K562 (cell line): ENCODE data around the gene GALNT17. TPM values are rescaled to one million over a fixed set of nuclear protein-coding genes. Genes with fewer than 3 reads are reported as not detected.

Experiments
- ATAC-seq: fragments of 200-7000 bp; cut with Tn5 transposase; 3 replicates; pipeline ENCODE4 v1.9.1; 2020; ENCODE audit warnings: moderate library complexity
- BruUV-seq: library from RNA; stranded (reverse); fragments of 400-500 nt; replicated peaks from 2 replicates; lab custom pipeline; 2021; lab: Mats Ljungman, UMichigan
- CTCF ChIA-PET: fragments of 300-600 bp; formaldehyde crosslinking; extraction: SDS; loops from one replicate; lab custom pipeline; 2021; ENCODE audit warnings: low intra/inter-chr PET ratio; lab: Yijun Ruan, JAX
- POLR2A ChIA-PET: fragments of 300-600, 350-650 bp; sonication (Branson Sonifier 250); formaldehyde crosslinking; extraction: SDS; loops from one replicate; lab custom pipeline; 2021; ENCODE audit warnings: antibody characterized with exemption, inconsistent platforms; lab: Yijun Ruan, JAX
- DNase-seq, 4 experiments: peaks; one replicate each; pipeline versions ENCODE4 v3.0.0 to v3.0.0-alpha.2; 2011 to 2018; ENCODE audit warnings: low spot score in 3 of 4, mixed read lengths in 3 of 4; ENCODE audit errors: extremely low read depth in 1 of 4
- FAIRE-seq: peaks from 2 replicates; lab custom pipeline; 2011; peaks lifted over from hg19 to GRCh38; lab: Jason Lieb, UNC
- H2AFZ ChIP-seq: 2 replicates; pipeline ENCODE4 v1.6.0; 2011; ENCODE audit warnings: low read depth, low read length, control low read depth, inconsistent platforms
- H3K27ac ChIP-seq: fragments of 200-600 bp; 3 replicates; pipeline ENCODE4 v1.8.0; 2011; ENCODE audit warnings: low read depth, mild to moderate bottlenecking, control low read depth, inconsistent platforms, low read length, moderate library complexity, mixed read lengths; ENCODE audit errors: extremely low read depth
- H3K27me3 ChIP-seq, 2 experiments: fragments of 300-600 bp in 1 of 2; 2 replicates in 1 of 2; 3 replicates in 1 of 2; pipeline versions ENCODE4 v1.6.0 to v1.8.0; 2011; ENCODE audit warnings: inconsistent platforms in 2 of 2, low read length in 2 of 2, mild to moderate bottlenecking in 1 of 2, mixed read lengths in 1 of 2, moderate library complexity in 1 of 2; ENCODE audit not compliant: control insufficient read depth in 2 of 2, insufficient read depth in 2 of 2
- H3K36me3 ChIP-seq: fragments of 300-600 bp; 3 replicates; pipeline ENCODE4 v1.8.0; 2011; ENCODE audit warnings: mild to moderate bottlenecking, low read length, inconsistent platforms; ENCODE audit not compliant: control insufficient read depth, insufficient read depth
- H3K4me1 ChIP-seq, 2 experiments: fragments of 200-600 bp in 1 of 2; replicated peaks in 1 of 2; 2 replicates in 1 of 2; 3 replicates in 1 of 2; pipeline versions ENCODE4 v1.5.1 to v1.8.0; 2011; ENCODE audit warnings: inconsistent platforms in 2 of 2, low read length in 2 of 2, mild to moderate bottlenecking in 1 of 2, mixed read lengths in 1 of 2, moderate library complexity in 1 of 2; ENCODE audit not compliant: control insufficient read depth in 2 of 2, insufficient read depth in 2 of 2
- H3K4me2 ChIP-seq: 2 replicates; pipeline ENCODE4 v1.6.1; 2011; ENCODE audit warnings: low read length, control low read depth, inconsistent platforms, mixed read lengths; ENCODE audit not compliant: insufficient read depth
- H3K4me3 ChIP-seq: fragments of 200-600 bp; sonication (generic), shearing (Covaris generic); 2 replicates; pipeline ENCODE4 v1.5.1; 2016; ENCODE audit warnings: control low read depth, inconsistent platforms
- H3K79me2 ChIP-seq: fragments of 200-600 bp; 3 replicates; pipeline ENCODE4 v1.8.0; 2011; ENCODE audit warnings: low read length, inconsistent platforms; ENCODE audit not compliant: control insufficient read depth, insufficient read depth
- H3K9ac ChIP-seq, 2 experiments: 2 replicates each; pipeline versions ENCODE4 v1.6.0 to v1.6.1; 2011; ENCODE audit warnings: low read depth in 2 of 2, low read length in 2 of 2, control low read depth in 1 of 2, inconsistent platforms in 1 of 2, mild to moderate bottlenecking in 1 of 2, mixed read lengths in 1 of 2; ENCODE audit not compliant: insufficient read depth in 1 of 2
- H3K9me1 ChIP-seq: one replicate; pipeline ENCODE4 v1.6.0; 2011; ENCODE audit warnings: inconsistent platforms, mild to moderate bottlenecking, low read length, moderate library complexity; ENCODE audit not compliant: control insufficient read depth, insufficient read depth
- H3K9me3 ChIP-seq: replicated peaks from 2 replicates; pipeline ENCODE4 v1.5.1; 2011; ENCODE audit warnings: low read depth, low read length, inconsistent platforms; ENCODE audit not compliant: control insufficient read depth, insufficient read depth
- H4K20me1 ChIP-seq: replicated peaks from 2 replicates; pipeline ENCODE4 v1.6.1; 2011; ENCODE audit warnings: low read length, inconsistent platforms, mixed read lengths; ENCODE audit not compliant: control insufficient read depth, insufficient read depth
- ATF6 ChIP-seq: sonication (generic); formaldehyde crosslinking; IDR thresholded peaks from 2 replicates; pipeline ENCODE4 v1.4.0; 2020; ENCODE audit warnings: mild to moderate bottlenecking, missing genetic modification reagents
- CCNT2 ChIP-seq: IDR thresholded peaks from 2 replicates; pipeline ENCODE4 v1.6.1; 2011; ENCODE audit warnings: borderline replicate concordance, low read depth, mild to moderate bottlenecking, moderate library complexity, mixed read lengths, low read length; ENCODE audit not compliant: insufficient read length; ENCODE audit errors: extremely low read depth
- CHD4 ChIP-seq: fragments of 200-600 bp; sonication (generic); IDR thresholded peaks from 3 replicates; pipeline ENCODE4 v1.6.1; 2012; ENCODE audit warnings: low read depth, mild to moderate bottlenecking, mixed read lengths, low read length, inconsistent platforms; ENCODE audit not compliant: insufficient read depth, insufficient replicate concordance, poor library complexity, severe bottlenecking
- CXXC5 ChIP-seq: fragments of 250-450 bp; sonication (Bioruptor Pico); IDR thresholded peaks from 2 replicates; pipeline ENCODE4 v1.8.0; 2022; ENCODE audit warnings: inconsistent platforms, mild to moderate bottlenecking, moderate library complexity
- EZH2 ChIP-seq: IDR thresholded peaks from 2 replicates; pipeline ENCODE4 v1.6.1; 2012; ENCODE audit warnings: low read depth, mild to moderate bottlenecking, inconsistent platforms, low read length, borderline replicate concordance
- MNT ChIP-seq, 2 experiments: fragments of 450-650 bp; conservative IDR thresholded peaks; 2 replicates each; pipeline ENCODE4 v1.6.1; 2017; ENCODE audit warnings: mild to moderate bottlenecking in 2 of 2, moderate library complexity in 2 of 2
- NONO ChIP-seq, 2 experiments: fragments of 200-400 bp in 1 of 2; fragments of 450-650 bp in 1 of 2; formaldehyde crosslinking in 1 of 2; IDR thresholded peaks; 2 replicates each; pipeline ENCODE4 v1.6.1; 2017; ENCODE audit warnings: low read depth in 2 of 2, mild to moderate bottlenecking in 2 of 2, moderate library complexity in 2 of 2, low read length in 1 of 2
- PRMT5 ChIP-seq: sonication (generic); formaldehyde crosslinking; IDR thresholded peaks from 2 replicates; pipeline ENCODE4 v1.5.0; 2020; ENCODE audit warnings: missing genetic modification reagents
- RFX1 ChIP-seq: fragments of 450-650 bp; IDR thresholded peaks from 2 replicates; pipeline ENCODE4 v1.6.1; 2016; ENCODE audit warnings: mild to moderate bottlenecking, moderate library complexity
- SMAD1 ChIP-seq: fragments of 150-350 bp; IDR thresholded peaks from 2 replicates; pipeline ENCODE4 v1.6.1; 2014; ENCODE audit warnings: low read length, low read depth; ENCODE audit not compliant: partially characterized antibody
- SMARCB1 ChIP-seq: IDR thresholded peaks from 2 replicates; pipeline ENCODE4 v1.6.1; 2011; ENCODE audit warnings: improper control_type of control experiment, low read depth; ENCODE audit not compliant: insufficient read length
- SRSF7 ChIP-seq: fragments of 200-400 bp; formaldehyde crosslinking; optimal IDR thresholded peaks from 2 replicates; pipeline ENCODE3; 2017; ENCODE audit warnings: mild to moderate bottlenecking, low read depth, low read length
- TAL1 ChIP-seq: fragments of 450-650 bp; IDR thresholded peaks from 2 replicates; pipeline ENCODE4 v1.6.1; 2016; ENCODE audit warnings: mild to moderate bottlenecking
- ZBED1 ChIP-seq: IDR thresholded peaks from 2 replicates; pipeline ENCODE4 v1.6.1; 2014
- ZNF212 ChIP-seq: fragments of 450-650 bp; formaldehyde crosslinking; IDR thresholded peaks from 2 replicates; pipeline ENCODE4 v1.4.0; 2020; ENCODE audit warnings: mild to moderate bottlenecking
- ZNF830 ChIP-seq: fragments of 250-450 bp; sonication (Bioruptor Pico); IDR thresholded peaks from 2 replicates; pipeline ENCODE4 v1.5.0; 2021; ENCODE audit warnings: mild to moderate bottlenecking
- WGBS: fragments of 100-300 bp; shearing (Covaris generic); methylation state at CpG from one replicate; pipeline ENCODE4 v1.1.6; 2016; ENCODE audit warnings: low coverage, mixed read lengths; ENCODE audit not compliant: insufficient coverage; ENCODE audit errors: missing lambda C conversion rate; 5-methylcytosine and 5-hydroxymethylcytosine counted together
- in situ Hi-C: fragments of 300-500 bp; cut with MboI; formaldehyde crosslinking; loops from 4 replicates; pipeline ENCODE4 v1.15.0; 2018; ENCODE audit warnings: inconsistent platforms, mixed read lengths
- intact Hi-C: fragments of 100-400 bp; cut with micrococcal nuclease; formaldehyde crosslinking; loops from 2 replicates; pipeline ENCODE4 v1.14.2; 2022
- polyA plus RNA-seq, 8 experiments: library from polyadenylated mRNA; depleted of rRNA in 4 of 8; stranded (reverse) in 5 of 8; unstranded in 3 of 8; fragments of >200 nt; fragmentation: Nextera tagmentation in 2 of 8; fragmentation: Illumina TruSeq in 1 of 8; extraction: Ambion mirVana in 2 of 8; extraction: Trizol in 1 of 8; gene quantifications; 2 replicates each; pipeline versions ENCODE4 v1.2.1 to v1.2.3, GENCODE V29; 2011 to 2014; ENCODE audit warnings: inconsistent platforms in 1 of 8, missing spikeins in 1 of 8
- total RNA-seq, 7 experiments: library from RNA; depleted of rRNA in 6 of 7; stranded (reverse); fragments of >200 nt in 6 of 7; fragmentation: Illumina TruSeq in 2 of 7; extraction: Trizol in 2 of 7; gene quantifications; 2 replicates each; pipeline versions ENCODE4 v1.2.1 to v1.2.3, GENCODE V29; 2011 to 2021; ENCODE audit warnings: low replicate concordance in 1 of 7

GALNT17 gene
- total and polyA plus RNA-seq, 9 of the 15 experiments (the other 6 are each of a cell fraction or from before 2014, with no cell fraction given) = not detected

- FAIRE-seq = no peak
- Histone ChIP-seq H3K4me2 (no peak overlapping the region), H3K27me3 (no peaks in the 10 kb centered on the region), H3K27ac (no peak overlapping the region), H3K9me3 (no peaks in the 10 kb centered on the region), H3K4me1 (no peaks in the 10 kb centered on the region), H2AFZ (no peak overlapping the region), H3K79me2 (no peaks in the 10 kb centered on the region), H3K9me1 (no peaks in the 10 kb centered on the region), H3K9ac (no peak overlapping the region), H3K36me3 (no peaks in the 10 kb centered on the region; the same call in 2 of the 3 replicates), H4K20me1 (no peaks in the 10 kb centered on the region), H3K4me3 (no peak overlapping the region)
- intact Hi-C loops = no loop called here
- in situ Hi-C loops = no loop called here
- no TSS peak for BruUV-seq
- ChIA-PET CTCF (no interaction called here), POLR2A (no interaction called here)
- WGBS = 3% methylated on average over 6 of the region's 6 CpGs
- no peak for DNase-seq
- no peak for ATAC-seq
- TF ChIP-seq SRSF7 (no peak), EZH2 (no peak), PRMT5 (CRISPR knock-in tag) (no peak), CCNT2 (no peak), SMAD1 (no peak), SMARCB1 (no peak), CXXC5 (no peak), ZNF830 (no peak), ATF6 (CRISPR knock-in tag) (no peak), NONO (IDR thresholded peaks at IDR 0.05; ENCODE audit: low read depth in 2 of 2, low read length in 1 of 2) (no peak), ZBED1 (no peak), ZNF212 (no peak), RFX1 (no peak), TAL1 (no peak), MNT (conservative IDR thresholded peaks at IDR 0.05) (no peak), CHD4 (no peak)
Measured at GRCh38 chr7:71601851-71602250, 469.9 kb downstream of the GALNT17 start.
